Measurements from ENCODE around the gene CEMIP. TPM values are rescaled to one million over a fixed set of nuclear protein-coding genes. Genes with fewer than 3 reads are reported as not detected.

CEMIP gene
- total and polyA plus RNA-seq, 2 of the 8 experiments (the other 6 are each of a cell fraction or from before 2014, with no cell fraction given) = 0.11 to 0.60 TPM

- Histone ChIP-seq H3K4ac (replicated peaks; ENCODE audit: insufficient read length, low read depth, low read length) (no peak overlapping the region), H4K91ac (replicated peaks; ENCODE audit: insufficient read length, low read length) (no peak overlapping the region), H3K27me3 (replicated peaks in 1 of 4; ENCODE audit: control insufficient read depth in 3 of 4, extremely low read depth in 1 of 4, insufficient read depth in 3 of 4, low read length in 3 of 4) (no peaks in the 10 kb centered on the region), H3K56ac (replicated peaks; ENCODE audit: insufficient read length, low read depth, low read length) (no peak overlapping the region), H3K9ac (replicated peaks in 1 of 4; ENCODE audit: extremely low read depth in 1 of 4, low read depth in 3 of 4, low read length in 3 of 4) (no peak overlapping the region), H4K20me1 (replicated peaks in 1 of 2; ENCODE audit: control insufficient read depth in 1 of 2, insufficient read depth in 2 of 2, low read length in 2 of 2) (no peaks in the 10 kb centered on the region), H3K23me2 (ENCODE audit: low read depth, low read length) (peaks cover 6% of the 10 kb centered on the region; the same call in 1 of the 2 replicates), H3K27ac (ENCODE audit: low read depth, low read length) (no peak overlapping the region), H2BK12ac (ENCODE audit: low read depth, low read length) (no peak overlapping the region), H3K18ac (ENCODE audit: extremely low read depth, low read length) (no peak overlapping the region), H2BK5ac (ENCODE audit: low read depth, low read length) (no peak overlapping the region), H3K36me3 (ENCODE audit: control insufficient read depth in 2 of 4, insufficient read depth in 4 of 4, low read length in 3 of 4) (no peaks in the 10 kb centered on the region), H3K23ac (ENCODE audit: insufficient read length) (no peak overlapping the region), H4K5ac (ENCODE audit: insufficient read length, low read depth, low read length) (no peak overlapping the region), H2BK20ac (ENCODE audit: low read length) (no peak overlapping the region), H2BK15ac (ENCODE audit: low read length) (no peak overlapping the region), H3K4me1 (replicated peaks in 1 of 4; ENCODE audit: control insufficient read depth in 3 of 4, insufficient read depth in 4 of 4, low read length in 3 of 4) (no peaks in the 10 kb centered on the region), H2AFZ (ENCODE audit: low read length) (no peak overlapping the region), H3K79me1 (ENCODE audit: low read depth, low read length) (no peaks in the 10 kb centered on the region), H2BK120ac (replicated peaks; ENCODE audit: low read depth, low read length) (no peak overlapping the region), H3K4me3 (ENCODE audit: extremely low read depth in 1 of 4, insufficient read depth in 2 of 4, low read depth in 3 of 4, low read length in 4 of 4) (no peak overlapping the region), H3K4me2 (ENCODE audit: insufficient read depth in 1 of 2, low read depth in 2 of 2, low read length in 2 of 2) (no peak overlapping the region), H4K8ac (ENCODE audit: extremely low read depth, insufficient read depth, low read length) (no peak overlapping the region), H3K14ac (ENCODE audit: insufficient read length) (no peak overlapping the region), H3K79me2 (ENCODE audit: control insufficient read depth in 1 of 2, insufficient read depth in 2 of 2, low read length in 2 of 2) (no peaks in the 10 kb centered on the region), H3K9me3 (ENCODE audit: insufficient read depth in 2 of 2, low read depth in 1 of 2, low read length in 1 of 2) (no peaks in the 10 kb centered on the region), H2AK5ac (ENCODE audit: low read depth, low read length) (no peak overlapping the region)
- WGBS, 2 experiments (ENCODE audit: extremely low coverage in 1 of 2, insufficient coverage in 1 of 2, insufficient read length in 1 of 2, insufficient replicate concordance in 2 of 2, low coverage in 1 of 2, low lambda C conversion rate in 2 of 2, missing lambda C conversion rate in 1 of 2) = 86% methylated on average over 1 of the region's 1 CpG; no CpG with 5 or more reads in 1 of the 2 experiments
- FAIRE-seq (peak; percentile 77), DNase-seq (ENCODE audit: low read depth in 1 of 2, low spot score in 2 of 2) (no peak)
- ChIA-PET CTCF (ENCODE audit: partially characterized antibody) (interaction anchor here (0.6 to 1.4 kb wide), 4 partner anchors 17 to 234 kb away, joined by 3 read pairs; no protein-coding TSS in a partner anchor), POLR2A (ENCODE audit: partially characterized antibody) (no interaction called here)
- no peak for TF ChIP-seq KDM4A (IDR thresholded peaks at IDR 0.05; ENCODE audit: low read depth, low read length, severe bottlenecking)
- TF ChIP-seq EP300 (IDR thresholded peaks at IDR 0.05; ENCODE audit: borderline replicate concordance in 1 of 2, low read depth in 2 of 2, low read length in 2 of 2) = no peak
- peak; percentile 84 to 86 for TF ChIP-seq RAD21 (IDR thresholded peaks at IDR 0.05 in 1 of 2, conservative IDR thresholded peaks at IDR 0.05 in 1 of 2; ENCODE audit: low read depth in 2 of 2, low read length in 2 of 2)
- TF ChIP-seq, protein P1, sequence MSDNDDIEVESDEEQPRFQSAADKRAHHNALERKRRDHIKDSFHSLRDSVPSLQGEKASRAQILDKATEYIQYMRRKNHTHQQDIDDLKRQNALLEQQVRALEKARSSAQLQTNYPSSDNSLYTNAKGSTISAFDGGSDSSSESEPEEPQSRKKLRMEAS (IDR thresholded peaks at IDR 0.05) = peak; percentile 47
Observed at GRCh38 chr15:80996247-80996646, 217.1 kb downstream of the CEMIP start.
